Spleen (tissue), 7 donors: ENCODE results near the gene FTO.

Experiments used
- CTCF ChIP-seq, 11 experiments: fragments of 200-600 bp in 7 of 11; fragments of 450-650 bp in 4 of 11; sonication (generic) in 4 of 11; IDR thresholded peaks in 8 of 11; conservative IDR thresholded peaks in 3 of 11; 1 replicate in 7 of 11; 2 replicates in 4 of 11; pipeline versions ENCODE4 v1.4.0 to v1.8.0; 2016 to 2021; ENCODE audit warnings: antibody characterized with exemption in 11 of 11, inconsistent platforms in 4 of 11, mild to moderate bottlenecking in 1 of 11
- POLR2A ChIP-seq, 3 donors: fragments of 450-650 bp; IDR thresholded peaks; one replicate each; pipeline ENCODE4 v1.5.1; 2017; ENCODE audit warnings: antibody characterized with exemption in 3 of 3, mild to moderate bottlenecking in 1 of 3
- POLR2AphosphoS5 ChIP-seq, 3 donors: sonication (generic); formaldehyde crosslinking; IDR thresholded peaks; one replicate each; pipeline ENCODE4 v1.5.1; 2017; ENCODE audit warnings: antibody characterized with exemption in 3 of 3
- donor health status: DM: no; HTN: no; CAD: no; lungs with moderate emphysema.
- donor health status: DM: no; HTN: no; CAD: no.
- donor health status: DM: no; HTN: no; CAD: no.

DNA sequence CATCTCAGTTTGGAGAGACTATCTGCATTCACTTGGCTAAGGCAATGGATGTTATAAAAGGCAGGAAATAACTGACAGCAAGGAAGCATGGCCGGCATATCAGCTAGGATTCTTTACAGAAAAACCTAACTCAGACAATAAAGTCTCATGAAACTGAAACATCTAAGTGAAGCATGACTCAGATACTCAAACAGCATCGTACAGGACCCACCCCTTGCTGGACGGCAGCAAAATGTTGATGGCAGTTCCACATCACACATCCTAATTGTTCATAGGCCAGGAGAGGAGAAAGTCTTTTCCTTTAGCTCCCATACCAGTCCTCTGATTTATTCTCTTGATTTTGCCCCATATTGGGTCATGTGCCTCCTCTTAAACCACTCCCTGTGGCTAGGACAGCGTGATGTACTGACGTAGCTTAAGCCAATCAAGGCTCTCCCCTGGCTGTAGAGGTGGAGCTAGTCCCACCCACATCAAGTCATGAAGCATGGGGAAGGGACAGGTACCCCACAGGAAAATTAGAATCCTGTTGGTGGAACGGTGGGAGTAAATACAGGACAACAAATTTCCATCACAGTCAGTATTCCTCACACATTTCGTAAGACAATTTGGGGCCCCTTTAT lies 403.7 kb downstream of the FTO start:
- TF ChIP-seq CTCF (IDR thresholded peaks at IDR 0.05 in 8 of 11, conservative IDR thresholded peaks at IDR 0.05 in 3 of 11) = no peak
- TF ChIP-seq POLR2AphosphoS5 (IDR thresholded peaks at IDR 0.05) = no peak
- TF ChIP-seq POLR2A (IDR thresholded peaks at IDR 0.05) = no peak
